Measurements from ENCODE around the gene CTNNA1.

CTNNA1 gene

DNA sequence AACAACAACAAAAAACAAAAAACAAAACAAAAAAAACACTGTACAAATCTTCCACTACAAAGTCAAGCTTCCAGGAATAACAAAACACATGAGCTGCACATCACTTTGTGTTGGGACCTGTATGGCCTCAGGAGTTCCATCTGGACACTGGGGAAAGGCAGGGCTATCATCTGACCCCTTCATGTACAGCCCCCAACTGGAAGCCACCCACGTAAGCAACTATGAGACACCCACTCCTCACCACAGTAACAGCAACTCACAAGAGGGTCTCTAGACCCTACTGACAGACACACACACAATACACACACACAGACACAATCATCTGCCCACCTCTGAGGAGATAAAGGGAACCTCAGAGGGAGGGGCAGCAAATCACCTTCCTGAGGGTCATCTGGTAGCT is 203.6 kb downstream of the CTNNA1 start:
- H3K27me3 ChIP-seq (ENCODE audit: control insufficient read depth in 1 of 2, insufficient read depth in 2 of 2, low read length in 2 of 2), result no peaks in the 10 kb centered on the region
- H3K9me3 ChIP-seq (ENCODE audit: control insufficient read depth in 2 of 2, low read length in 2 of 2), result no peaks in the 10 kb centered on the region
- no peak overlapping the region for H3K4me3 ChIP-seq (ENCODE audit: low read length in 2 of 2)
- no peaks in the 10 kb centered on the region for H3K36me3 ChIP-seq (ENCODE audit: control insufficient read depth in 2 of 2, insufficient read depth in 2 of 2, low read length in 2 of 2)
- H3K4me1 ChIP-seq (ENCODE audit: control insufficient read depth, insufficient read depth, low read length), result peaks cover 38% of the 10 kb centered on the region
- no peak overlapping the region for H3K9ac ChIP-seq (ENCODE audit: low read length in 2 of 2)
- no peak overlapping the region for H3K27ac ChIP-seq (ENCODE audit: low read length)

DNA sequence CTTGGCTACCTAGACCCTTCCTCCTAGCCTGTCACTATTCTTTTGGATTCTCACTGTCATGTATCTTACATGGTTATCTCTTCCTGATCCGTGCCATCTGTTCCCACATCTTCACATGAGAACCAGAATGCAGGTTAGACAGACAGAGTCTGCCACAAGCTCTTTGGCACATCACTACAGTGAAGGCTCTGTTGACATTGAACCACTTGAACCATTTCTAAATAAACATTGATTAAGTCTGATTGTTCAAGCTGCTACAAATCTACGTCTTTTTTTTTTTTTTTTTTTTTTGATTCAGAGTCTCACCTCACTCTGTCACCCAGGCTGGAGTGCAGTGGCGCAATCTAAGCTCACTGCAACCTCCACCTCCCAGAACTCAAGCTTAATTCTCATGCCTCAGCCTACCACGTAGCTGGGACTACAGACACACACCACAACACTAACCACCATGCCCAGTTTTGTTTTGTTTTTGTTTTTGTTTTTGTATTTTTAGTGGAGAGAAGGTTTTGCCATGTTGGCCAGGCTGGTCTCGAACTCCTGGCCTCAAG is 207.0 kb downstream of the CTNNA1 start:
- peaks cover 10% of the 10 kb centered on the region for H3K4me1 ChIP-seq (ENCODE audit: control insufficient read depth, insufficient read depth, low read length)

DNA sequence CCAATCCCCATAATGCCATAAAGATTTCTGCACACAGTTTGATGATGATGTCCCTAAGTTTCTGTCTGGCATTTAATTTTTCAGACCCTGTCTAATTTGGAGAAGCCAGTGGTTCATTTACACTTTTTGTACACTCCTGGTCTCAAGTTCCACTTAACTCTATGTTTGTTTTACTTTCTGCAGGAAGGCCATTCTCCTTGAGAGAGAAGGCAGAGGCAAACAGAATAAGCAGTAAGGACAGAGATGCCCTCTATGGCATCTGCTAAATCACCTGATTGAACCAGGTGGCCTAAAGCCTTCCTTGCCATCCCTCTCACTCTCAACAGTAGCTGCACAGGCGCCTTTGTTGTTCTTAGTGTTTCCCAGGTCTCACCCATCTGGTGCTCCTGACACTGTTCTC is 208.0 kb downstream of the CTNNA1 start:
- Histone ChIP-seq H3K9me3 (ENCODE audit: control insufficient read depth in 2 of 2, low read length in 2 of 2) (no peaks in the 10 kb centered on the region), H3K27ac (ENCODE audit: low read length) (no peak overlapping the region)

More for the DNA sequence above, 207.0 kb downstream of the CTNNA1 start:
- Histone ChIP-seq H3K9me3 (ENCODE audit: control insufficient read depth in 2 of 2, low read length in 2 of 2) (no peaks in the 10 kb centered on the region), H3K27ac (ENCODE audit: low read length) (no peak overlapping the region), H3K9ac (ENCODE audit: low read length in 2 of 2) (no peak overlapping the region), H3K27me3 (ENCODE audit: control insufficient read depth in 1 of 2, insufficient read depth in 2 of 2, low read length in 2 of 2) (no peaks in the 10 kb centered on the region), H3K36me3 (ENCODE audit: control insufficient read depth in 2 of 2, insufficient read depth in 2 of 2, low read length in 2 of 2) (no peaks in the 10 kb centered on the region), H3K4me3 (ENCODE audit: low read length in 2 of 2) (no peak overlapping the region)

DNA sequence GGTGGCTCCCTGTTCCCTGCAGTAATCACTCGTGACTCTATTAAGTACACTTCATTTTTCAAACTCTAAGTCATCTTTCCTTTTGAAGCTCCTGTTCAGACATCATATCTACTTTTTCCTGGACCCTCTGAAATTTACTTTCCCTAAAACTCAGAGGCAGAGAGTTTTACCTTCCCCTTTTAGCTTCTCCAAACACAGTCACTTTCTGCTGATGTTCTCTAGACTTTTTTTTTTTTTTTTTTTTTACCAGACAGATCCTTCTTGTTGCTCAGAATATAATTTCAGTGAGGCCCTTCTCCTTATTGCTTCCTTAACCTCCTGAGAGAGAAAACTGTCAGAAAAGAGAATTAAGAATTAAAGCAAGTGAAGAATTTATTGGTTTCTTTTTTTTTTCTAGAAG is 208.5 kb downstream of the CTNNA1 start:
- H3K9ac ChIP-seq (ENCODE audit: low read length in 2 of 2), result no peak overlapping the region
- H3K27me3 ChIP-seq (ENCODE audit: control insufficient read depth in 1 of 2, insufficient read depth in 2 of 2, low read length in 2 of 2), result no peaks in the 10 kb centered on the region
- peaks cover 5% of the 10 kb centered on the region for H3K4me1 ChIP-seq (ENCODE audit: control insufficient read depth, insufficient read depth, low read length)
- no peaks in the 10 kb centered on the region for H3K9me3 ChIP-seq (ENCODE audit: control insufficient read depth in 2 of 2, low read length in 2 of 2)
- H3K36me3 ChIP-seq (ENCODE audit: control insufficient read depth in 2 of 2, insufficient read depth in 2 of 2, low read length in 2 of 2), result no peaks in the 10 kb centered on the region
- no peak overlapping the region for H3K27ac ChIP-seq (ENCODE audit: low read length)
- H3K4me3 ChIP-seq (ENCODE audit: low read length in 2 of 2), result no peak overlapping the region

More for the DNA sequence above, 208.0 kb downstream of the CTNNA1 start:
- peaks cover 5% of the 10 kb centered on the region for H3K4me1 ChIP-seq (ENCODE audit: control insufficient read depth, insufficient read depth, low read length)
- H3K4me3 ChIP-seq (ENCODE audit: low read length in 2 of 2), result no peak overlapping the region
- no peak overlapping the region for H3K9ac ChIP-seq (ENCODE audit: low read length in 2 of 2)
- H3K36me3 ChIP-seq (ENCODE audit: control insufficient read depth in 2 of 2, insufficient read depth in 2 of 2, low read length in 2 of 2), result no peaks in the 10 kb centered on the region
- H3K27me3 ChIP-seq (ENCODE audit: control insufficient read depth in 1 of 2, insufficient read depth in 2 of 2, low read length in 2 of 2), result no peaks in the 10 kb centered on the region

DNA sequence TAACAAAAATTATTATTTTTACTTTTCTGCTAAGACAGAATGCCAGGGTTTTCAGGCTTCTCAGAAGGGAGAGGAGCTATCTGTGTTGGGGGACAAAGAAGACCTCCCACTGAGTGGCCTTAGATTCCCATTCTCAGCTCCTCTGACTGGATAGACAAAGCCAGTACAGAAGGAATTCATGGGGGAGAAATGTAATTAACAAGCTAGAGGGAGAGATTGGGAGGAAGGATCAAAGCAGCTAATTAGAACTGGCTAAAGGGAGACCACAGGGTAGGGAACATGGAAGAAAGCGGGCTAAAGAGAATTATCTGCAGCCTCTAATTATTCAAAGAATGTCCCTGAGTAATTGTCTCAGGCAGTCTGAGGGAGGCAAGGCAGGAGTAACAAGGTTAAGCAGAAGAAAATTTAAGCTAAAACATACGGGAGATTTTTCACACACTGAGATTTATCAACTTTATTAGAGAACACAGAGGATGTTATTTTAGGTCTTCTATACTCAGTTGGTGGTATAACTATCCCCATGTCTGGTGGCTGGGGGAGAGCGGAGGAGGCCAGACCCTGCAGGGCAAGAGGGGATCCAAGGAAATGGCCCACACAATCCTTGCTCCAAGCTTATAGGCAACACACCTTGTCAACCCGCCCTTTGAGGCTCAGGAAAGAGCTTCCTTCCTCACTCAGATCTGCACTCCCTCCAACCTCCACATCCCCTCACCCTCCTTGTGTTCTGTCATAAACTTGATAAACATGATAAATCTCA is 209.6 kb downstream of the CTNNA1 start:
- Histone ChIP-seq H3K27me3 (ENCODE audit: control insufficient read depth in 1 of 2, insufficient read depth in 2 of 2, low read length in 2 of 2) (no peaks in the 10 kb centered on the region), H3K27ac (ENCODE audit: low read length) (no peak overlapping the region), H3K36me3 (ENCODE audit: control insufficient read depth in 2 of 2, insufficient read depth in 2 of 2, low read length in 2 of 2) (no peaks in the 10 kb centered on the region), H3K9ac (ENCODE audit: low read length in 2 of 2) (no peak overlapping the region), H3K9me3 (ENCODE audit: control insufficient read depth in 2 of 2, low read length in 2 of 2) (no peaks in the 10 kb centered on the region), H3K4me3 (ENCODE audit: low read length in 2 of 2) (no peak overlapping the region), H3K4me1 (ENCODE audit: control insufficient read depth, insufficient read depth, low read length) (peaks cover 5% of the 10 kb centered on the region)

DNA sequence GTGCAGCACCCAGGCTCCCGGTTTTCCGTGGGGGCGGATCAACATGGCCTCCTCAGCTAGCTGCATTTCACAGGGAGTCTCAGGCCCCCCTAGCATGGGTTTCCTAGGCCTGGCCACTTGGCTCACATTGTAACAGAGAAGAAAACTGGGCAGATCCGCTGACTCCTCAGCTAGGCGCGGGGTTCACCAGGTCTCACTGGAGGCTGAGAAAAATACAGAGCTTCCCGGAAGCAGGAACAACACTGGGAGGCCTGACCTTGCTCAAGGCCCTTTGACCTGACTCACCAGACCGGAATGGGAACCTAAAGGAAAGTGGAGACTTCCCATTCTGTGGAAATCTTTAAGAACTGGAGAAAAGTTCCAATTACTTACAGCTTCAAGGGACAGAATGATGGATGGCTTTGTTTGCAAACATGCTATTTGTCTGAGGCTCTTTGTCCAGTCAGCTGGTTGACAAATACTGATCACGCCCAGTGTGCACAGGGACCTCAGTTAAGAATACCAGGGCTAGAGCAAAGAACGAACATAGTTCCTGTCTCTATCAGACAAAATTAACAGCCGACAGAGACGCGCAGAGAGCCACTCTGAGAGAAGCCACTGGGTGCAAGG is 210.6 kb downstream of the CTNNA1 start:
- Histone ChIP-seq H3K4me1 (ENCODE audit: control insufficient read depth, insufficient read depth, low read length) (peaks cover 5% of the 10 kb centered on the region), H3K27ac (ENCODE audit: low read length) (no peak overlapping the region), H3K4me3 (ENCODE audit: low read length in 2 of 2) (no peak overlapping the region), H3K9me3 (ENCODE audit: control insufficient read depth in 2 of 2, low read length in 2 of 2) (no peaks in the 10 kb centered on the region), H3K27me3 (ENCODE audit: control insufficient read depth in 1 of 2, insufficient read depth in 2 of 2, low read length in 2 of 2) (no peaks in the 10 kb centered on the region), H3K36me3 (ENCODE audit: control insufficient read depth in 2 of 2, insufficient read depth in 2 of 2, low read length in 2 of 2) (no peaks in the 10 kb centered on the region), H3K9ac (ENCODE audit: low read length in 2 of 2) (no peak overlapping the region)

DNA sequence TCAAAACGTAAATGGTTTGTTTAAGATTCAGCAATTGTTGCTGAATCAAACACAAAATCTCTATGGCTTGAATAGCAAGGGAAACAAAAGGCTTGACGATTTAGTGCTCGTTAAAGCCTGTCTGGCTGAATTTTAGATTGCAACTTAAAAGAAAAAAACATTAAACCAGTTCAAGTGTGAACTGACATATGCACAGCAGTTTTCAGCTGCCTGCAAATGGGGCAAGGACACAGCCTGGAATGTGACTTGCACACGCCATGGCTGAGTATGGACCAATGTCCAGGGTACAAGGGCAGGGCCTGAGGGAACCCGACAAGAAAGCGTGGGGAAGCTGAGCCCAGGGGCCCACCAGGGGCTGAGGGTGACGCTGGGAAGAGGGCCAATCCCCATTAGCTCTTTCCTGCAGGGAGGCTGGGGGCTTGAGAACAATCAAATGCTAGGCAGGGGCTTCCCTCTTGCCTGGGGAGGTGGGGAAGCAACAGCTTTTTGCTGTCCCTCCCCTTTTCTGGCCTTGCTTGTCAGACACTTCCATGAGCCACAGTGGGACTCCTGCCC is 211.5 kb downstream of the CTNNA1 start:
- no peaks in the 10 kb centered on the region for H3K36me3 ChIP-seq (ENCODE audit: control insufficient read depth in 2 of 2, insufficient read depth in 2 of 2, low read length in 2 of 2)
- no peaks in the 10 kb centered on the region for H3K9me3 ChIP-seq (ENCODE audit: control insufficient read depth in 2 of 2, low read length in 2 of 2)
- no peak overlapping the region for H3K4me3 ChIP-seq (ENCODE audit: low read length in 2 of 2)
- peaks cover 5% of the 10 kb centered on the region for H3K4me1 ChIP-seq (ENCODE audit: control insufficient read depth, insufficient read depth, low read length)
- no peak overlapping the region for H3K9ac ChIP-seq (ENCODE audit: low read length in 2 of 2)
- H3K27me3 ChIP-seq (ENCODE audit: control insufficient read depth in 1 of 2, insufficient read depth in 2 of 2, low read length in 2 of 2), result no peaks in the 10 kb centered on the region
- H3K27ac ChIP-seq (ENCODE audit: low read length), result no peak overlapping the region

DNA sequence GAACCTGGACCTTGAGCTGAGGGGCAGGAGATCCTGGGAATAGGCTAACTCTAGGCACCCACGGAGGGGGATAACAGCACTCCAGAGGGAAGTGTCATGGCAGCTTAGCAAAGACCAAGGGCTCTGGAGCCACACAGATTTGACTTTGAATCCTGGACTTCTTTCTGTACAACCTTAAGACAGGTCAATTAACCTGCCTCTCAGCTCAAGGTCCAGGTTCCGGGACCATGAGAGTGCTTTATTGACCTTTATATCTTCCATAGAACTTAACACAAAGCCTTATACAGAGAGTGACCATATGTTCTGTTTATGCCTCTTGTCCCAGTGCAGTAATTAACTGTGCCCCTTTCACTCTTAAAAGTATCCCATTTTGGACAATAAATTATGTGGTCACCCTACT is 212.4 kb downstream of the CTNNA1 start:
- H3K9me3 ChIP-seq (ENCODE audit: control insufficient read depth in 2 of 2, low read length in 2 of 2), result no peaks in the 10 kb centered on the region
- H3K27me3 ChIP-seq (ENCODE audit: control insufficient read depth in 1 of 2, insufficient read depth in 2 of 2, low read length in 2 of 2), result no peaks in the 10 kb centered on the region
- H3K4me3 ChIP-seq (ENCODE audit: low read length in 2 of 2), result no peak overlapping the region
- H3K9ac ChIP-seq (ENCODE audit: low read length in 2 of 2), result no peak overlapping the region
- peaks cover 5% of the 10 kb centered on the region for H3K4me1 ChIP-seq (ENCODE audit: control insufficient read depth, insufficient read depth, low read length)
- no peak overlapping the region for H3K27ac ChIP-seq (ENCODE audit: low read length)
- no peaks in the 10 kb centered on the region for H3K36me3 ChIP-seq (ENCODE audit: control insufficient read depth in 2 of 2, insufficient read depth in 2 of 2, low read length in 2 of 2)

DNA sequence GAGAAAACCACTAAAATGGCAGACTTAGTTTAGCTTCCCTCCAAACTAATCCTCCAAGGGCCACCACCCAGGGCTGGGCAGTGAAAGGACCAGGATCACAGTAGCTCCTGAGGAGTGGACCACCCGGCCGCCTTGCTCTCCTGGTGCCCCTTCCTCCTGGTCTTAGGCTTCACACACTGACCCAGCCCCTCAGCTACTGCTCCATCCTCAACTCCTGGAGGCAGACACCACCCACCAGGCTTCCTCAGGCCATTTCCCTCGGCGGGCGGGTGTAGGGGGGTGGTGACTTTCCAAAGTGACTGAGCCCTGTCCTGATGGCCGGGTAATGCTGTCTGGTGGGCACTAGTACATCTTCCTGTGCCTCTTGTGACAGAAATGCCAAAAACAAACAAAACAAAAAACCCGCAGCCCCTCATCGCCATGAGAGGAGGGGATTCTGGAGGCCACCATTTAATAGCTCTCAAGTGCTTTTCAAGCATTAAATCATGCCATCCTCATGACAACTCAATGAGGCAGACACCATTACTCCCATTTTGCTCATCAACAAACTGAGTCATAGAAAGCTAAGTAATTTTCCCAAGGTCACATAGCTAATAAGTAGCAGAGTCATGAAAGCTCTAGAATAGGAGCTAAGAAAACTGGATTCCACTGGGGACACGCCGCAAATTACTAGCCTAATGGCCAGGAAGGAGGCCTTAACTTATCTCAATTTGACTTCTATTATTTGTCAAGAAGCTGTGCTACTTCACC is 213.2 kb downstream of the CTNNA1 start:
- Histone ChIP-seq H3K27me3 (ENCODE audit: control insufficient read depth in 1 of 2, insufficient read depth in 2 of 2, low read length in 2 of 2) (no peaks in the 10 kb centered on the region), H3K9me3 (ENCODE audit: control insufficient read depth in 2 of 2, low read length in 2 of 2) (no peaks in the 10 kb centered on the region), H3K27ac (ENCODE audit: low read length) (no peak overlapping the region), H3K9ac (ENCODE audit: low read length in 2 of 2) (no peak overlapping the region), H3K4me3 (ENCODE audit: low read length in 2 of 2) (no peak overlapping the region), H3K4me1 (ENCODE audit: control insufficient read depth, insufficient read depth, low read length) (peaks cover 5% of the 10 kb centered on the region), H3K36me3 (ENCODE audit: control insufficient read depth in 2 of 2, insufficient read depth in 2 of 2, low read length in 2 of 2) (no peaks in the 10 kb centered on the region)

DNA sequence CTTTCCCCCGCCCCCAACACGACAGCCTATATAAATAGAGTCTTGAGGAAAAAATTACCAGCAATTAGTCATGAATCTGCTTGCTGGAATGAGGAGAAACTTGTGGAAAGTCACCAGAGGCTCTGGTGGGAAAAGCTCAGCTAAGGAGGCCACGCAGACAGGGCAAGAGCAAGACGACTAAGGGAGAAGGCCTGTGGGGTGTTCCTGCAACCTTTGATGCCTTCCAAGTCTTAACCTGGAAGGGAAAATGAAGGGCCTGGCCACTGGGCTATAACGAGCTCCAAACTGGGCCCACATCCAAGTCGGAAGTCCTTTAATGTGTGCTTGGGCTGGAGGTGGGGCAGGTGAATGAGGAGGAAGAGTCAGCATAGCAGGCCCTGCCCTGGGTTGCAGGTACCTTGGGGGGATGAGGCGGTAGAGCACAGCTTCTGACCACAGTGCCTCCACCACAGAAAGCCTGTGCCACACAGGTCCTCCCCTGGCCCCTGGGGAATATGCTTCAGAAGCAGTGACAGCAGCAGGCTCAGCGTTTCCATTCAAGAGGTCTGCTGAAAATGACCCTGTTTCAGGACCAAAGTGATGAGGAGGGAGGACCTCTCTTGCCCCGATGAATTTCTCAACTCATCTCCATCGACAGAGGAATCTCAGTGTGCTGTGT is 214.7 kb downstream of the CTNNA1 start:
- peaks cover 5% of the 10 kb centered on the region for H3K4me1 ChIP-seq (ENCODE audit: control insufficient read depth, insufficient read depth, low read length)
- no peak overlapping the region for H3K4me3 ChIP-seq (ENCODE audit: low read length in 2 of 2)
- no peaks in the 10 kb centered on the region for H3K27me3 ChIP-seq (ENCODE audit: control insufficient read depth in 1 of 2, insufficient read depth in 2 of 2, low read length in 2 of 2)
- H3K9ac ChIP-seq (ENCODE audit: low read length in 2 of 2), result no peak overlapping the region
- H3K27ac ChIP-seq (ENCODE audit: low read length), result no peak overlapping the region
- no peaks in the 10 kb centered on the region for H3K9me3 ChIP-seq (ENCODE audit: control insufficient read depth in 2 of 2, low read length in 2 of 2)
- peaks cover 0 to 3% of the 10 kb centered on the region in 2 donors for H3K36me3 ChIP-seq (ENCODE audit: control insufficient read depth in 2 of 2, insufficient read depth in 2 of 2, low read length in 2 of 2)

Measured in stomach smooth muscle (tissue), 2 donors.